ENCODE data around the gene RPP40.
"Not testable (repeated sequence)": the region's sequence is repeated elsewhere in the genome, so short reads cannot be mapped to it uniquely, and the experiment has no call there.

Gene RPP40

GRCh38 chr6:5003604-5004372 is at the start of gene RPP40:
RPP40 (minus strand) TSS chr6:5004037; CDS start chr6:5004002, 35 bp downstream.
- peak; percentile 89 for DNase-seq

- DNase-seq = no peak
Measured at GRCh38 chr6:5053038-5053437, 49.2 kb upstream of the RPP40 start.

GRCh38 chr6:5051394-5051793 is 47.6 kb upstream of the RPP40 start:
- DNase-seq = no peak

DNA sequence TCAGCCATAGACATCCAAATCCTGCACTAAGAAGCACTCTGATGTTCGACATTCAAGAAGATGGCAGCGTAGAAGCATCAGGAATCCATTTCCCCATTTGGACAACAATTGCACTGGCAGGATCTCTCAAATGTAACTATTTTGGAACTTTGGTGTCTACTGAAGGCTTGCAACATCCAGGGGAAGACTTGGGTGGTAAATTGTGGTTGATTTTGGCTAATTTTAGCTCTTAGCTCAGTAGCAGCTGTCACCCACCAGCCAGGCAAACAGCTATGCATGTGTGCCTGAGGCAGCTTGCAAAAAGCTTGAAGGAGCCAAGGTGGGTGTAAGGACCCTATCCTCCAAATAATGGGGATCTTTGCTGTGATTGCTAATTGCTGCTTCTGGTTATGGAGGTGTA is 46.2 kb upstream of the RPP40 start:
- DNase-seq = no peak

DNA sequence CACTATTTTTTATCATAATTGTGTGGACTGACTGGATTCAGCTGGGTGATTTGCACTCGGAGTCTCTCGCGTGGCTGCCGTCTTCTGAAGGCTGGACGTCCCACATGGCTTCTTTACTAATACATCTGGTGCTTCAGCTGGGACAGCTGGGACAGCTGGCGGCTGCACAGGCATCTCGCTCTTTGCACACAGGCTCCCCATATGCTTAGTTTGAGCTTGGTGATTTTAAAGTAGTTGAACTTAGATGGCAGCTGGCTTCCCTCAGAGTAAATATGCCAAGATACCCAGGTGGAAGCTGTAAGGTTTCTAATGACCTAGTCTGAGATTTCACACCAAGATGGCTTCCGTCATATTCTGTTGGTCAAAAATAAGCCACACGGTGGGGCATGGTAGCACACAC is 42.6 kb upstream of the RPP40 start:
- peak; percentile 74 for DNase-seq

GRCh38 chr6:5045416-5045815 is 41.6 kb upstream of the RPP40 start:
- DNase-seq = no peak

GRCh38 chr6:5044866-5045265 is 41.0 kb upstream of the RPP40 start:
- DNase-seq = no peak

DNA sequence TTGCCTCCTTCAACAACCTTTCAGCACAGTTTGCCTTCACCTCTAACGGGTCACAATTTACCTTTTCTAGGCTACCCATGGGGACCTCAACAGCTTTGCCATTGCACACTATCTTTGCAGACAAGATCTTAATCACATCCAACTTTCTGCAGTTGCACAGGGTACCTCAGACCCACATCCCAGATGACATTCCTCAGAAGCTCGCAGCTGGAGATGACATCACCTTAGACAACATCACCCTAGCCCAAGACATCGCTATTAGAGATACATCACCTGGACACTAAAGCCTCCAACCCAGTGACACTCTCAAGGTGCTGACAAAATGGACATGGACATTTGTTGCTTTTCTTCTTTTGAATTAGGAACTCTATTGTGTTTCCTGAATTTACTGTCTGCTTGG is 38.6 kb upstream of the RPP40 start:
- DNase-seq = no peak

DNA sequence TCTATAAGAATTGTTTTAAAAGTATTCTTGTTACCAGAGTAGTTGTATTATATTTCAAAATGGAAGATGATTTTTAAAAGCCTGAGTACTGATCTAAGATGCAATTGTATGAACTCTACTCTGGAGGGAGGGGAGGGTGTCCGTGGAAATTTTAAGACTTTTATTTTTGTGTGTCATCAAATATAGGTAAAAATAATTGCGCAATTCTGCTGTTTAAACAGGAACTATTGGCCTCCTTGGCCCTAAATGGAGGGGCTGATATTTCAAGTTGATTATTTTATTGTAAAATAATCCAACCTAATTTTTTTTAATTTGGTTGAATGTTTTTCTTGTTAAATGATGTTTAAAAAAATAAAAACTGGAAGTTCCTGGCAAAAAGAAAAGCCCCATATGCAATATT is 38.1 kb upstream of the RPP40 start:
- DNase-seq = no peak

- DNase-seq = peak; percentile 76
Measured at GRCh38 chr6:5036269-5036668, 32.4 kb upstream of the RPP40 start.

GRCh38 chr6:5034736-5035135 is 30.9 kb upstream of the RPP40 start:
- no peak for DNase-seq

GRCh38 chr6:5034328-5034727 is 30.5 kb upstream of the RPP40 start:
- no peak for DNase-seq

GRCh38 chr6:5033214-5033904 is 29.5 kb upstream of the RPP40 start:
- not testable (repeated sequence) for DNase-seq

- not testable (repeated sequence) for DNase-seq
Measured at GRCh38 chr6:5032706-5033105, 28.9 kb upstream of the RPP40 start.

DNA sequence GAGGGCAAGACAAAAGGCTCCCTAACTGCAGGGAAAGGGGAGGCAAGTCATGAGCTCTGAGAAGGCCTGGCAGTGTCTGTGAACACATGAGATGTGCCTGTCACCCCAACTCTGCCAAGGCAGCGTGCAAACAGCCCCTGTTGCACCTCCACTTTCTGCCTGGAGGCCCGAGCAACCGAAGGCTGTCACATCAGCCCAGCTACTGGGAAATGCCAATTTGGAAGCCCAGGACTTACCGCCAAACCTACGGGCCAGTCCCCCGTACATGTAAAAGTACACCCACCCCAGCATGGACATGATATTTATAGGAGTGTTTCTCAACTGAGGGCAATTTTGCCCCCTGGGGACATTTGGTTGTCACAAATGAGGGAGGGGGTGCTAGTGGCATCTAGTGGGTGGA is 27.3 kb upstream of the RPP40 start:
- DNase-seq = no peak

DNA sequence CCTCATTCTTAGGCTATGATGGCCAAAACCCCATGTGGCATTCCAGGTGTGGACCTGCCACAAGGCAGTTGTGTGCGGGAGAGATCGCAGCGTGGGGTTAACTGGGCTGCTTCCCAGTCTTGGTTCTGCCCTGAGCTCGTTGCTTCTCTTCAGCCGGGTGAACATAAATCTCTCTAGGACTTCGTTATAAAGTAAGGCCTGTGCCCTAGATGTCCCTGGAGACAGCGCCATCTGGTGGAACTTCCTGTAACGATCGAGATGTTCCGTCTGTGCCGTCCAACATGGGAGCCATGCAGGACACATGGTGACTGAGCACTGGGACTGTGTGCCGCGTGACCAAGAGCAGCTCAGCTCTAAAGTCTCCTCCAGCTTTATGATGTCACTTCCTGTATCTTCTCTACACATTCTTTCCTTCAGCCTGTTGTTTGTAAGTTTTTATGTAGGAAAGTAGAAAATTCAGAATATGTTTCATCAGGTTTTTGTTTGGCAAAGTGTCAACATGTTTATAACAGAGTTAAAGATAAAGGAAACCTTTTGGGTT is 26.8 kb upstream of the RPP40 start:
- DNase-seq = peak; percentile 55

DNA sequence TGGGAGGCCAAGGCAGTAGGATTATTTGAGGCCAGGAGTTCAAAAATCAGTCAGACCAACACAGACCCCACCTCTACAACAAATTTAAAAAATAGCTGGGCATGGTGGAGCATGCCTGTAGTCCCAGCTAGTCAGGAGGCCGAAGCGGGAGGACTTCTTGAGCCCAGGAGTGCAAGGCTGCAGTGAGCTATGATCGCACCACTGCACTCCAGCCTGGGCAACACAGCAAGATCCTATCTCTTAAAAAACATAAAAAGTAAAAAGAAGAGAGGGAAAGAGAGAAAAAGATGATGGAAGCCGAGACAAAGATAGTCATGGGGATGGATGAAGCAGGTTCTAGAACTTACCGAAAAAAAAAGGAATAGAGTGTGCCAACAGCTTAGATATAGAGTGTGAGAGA is 25.8 kb upstream of the RPP40 start:
- DNase-seq = no peak

DNA sequence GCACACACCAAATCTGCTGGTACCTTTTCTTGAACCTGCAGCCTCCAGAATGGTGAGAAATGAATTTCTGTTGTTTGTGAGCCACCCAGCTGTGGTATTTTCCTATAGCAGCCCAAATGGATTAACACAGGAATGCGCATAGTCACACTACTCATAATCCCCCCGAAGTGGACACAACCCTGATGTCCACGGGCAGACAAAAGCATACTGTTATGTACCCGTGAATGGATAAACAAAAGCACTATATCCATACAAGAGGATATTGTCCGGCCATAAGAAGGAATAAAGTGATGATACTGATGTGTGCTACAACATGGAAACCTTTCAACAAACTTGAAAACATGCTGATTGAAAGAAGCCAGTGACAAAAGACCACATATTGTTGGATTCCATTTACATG is 25.1 kb upstream of the RPP40 start:
- DNase-seq = no peak

- DNase-seq = no peak
Measured at GRCh38 chr6:5028301-5028700, 24.5 kb upstream of the RPP40 start.

GRCh38 chr6:5025911-5026819 is 22.3 kb upstream of the RPP40 start:
- DNase-seq = peak; percentile 0

- no peak for DNase-seq
Measured at GRCh38 chr6:5023923-5024322, 20.1 kb upstream of the RPP40 start.

- no peak for DNase-seq
Measured at GRCh38 chr6:5020142-5020541, 16.3 kb upstream of the RPP40 start.

- DNase-seq = no peak
Measured at GRCh38 chr6:5014072-5014561, 10.3 kb upstream of the RPP40 start.

All from NCI-H2171 (cell line).